ENCODE data around the gene C11orf86.

- TF ChIP-seq CTCF (IDR thresholded peaks at IDR 0.05; ENCODE audit: low read depth, low read length) = no peak
- no peak for TF ChIP-seq EZH2phosphoT487 (IDR thresholded peaks at IDR 0.05; ENCODE audit: low read depth)
Measured at GRCh38 chr11:67023957-67024353, 48.9 kb downstream of the C11orf86 start.

All from OCI-LY3 (cell line).